ENCODE data around the gene PKIG.

Gene PKIG

GRCh38 chr20:44597516-44597915, 15.1 kb downstream of the PKIG start:
- DNase-seq: no peak

GRCh38 chr20:44597930-44598329, 15.6 kb downstream of the PKIG start:
- no peak for DNase-seq

GRCh38 chr20:44598423-44599305, 16.3 kb downstream of the PKIG start:
- DNase-seq: no peak

- no peak for DNase-seq
Observed at GRCh38 chr20:44599715-44600114, 17.3 kb downstream of the PKIG start.

- DNase-seq: no peak
Observed at GRCh38 chr20:44600301-44600700, 17.9 kb downstream of the PKIG start.

GRCh38 chr20:44600758-44601201, 18.4 kb downstream of the PKIG start:
- DNase-seq: no peak

- no peak for DNase-seq
Observed at GRCh38 chr20:44601236-44601671, 18.9 kb downstream of the PKIG start.

GRCh38 chr20:44601801-44602204, 19.4 kb downstream of the PKIG start:
- no peak for DNase-seq

GRCh38 chr20:44603327-44603726, 20.9 kb downstream of the PKIG start:
- DNase-seq: no peak

GRCh38 chr20:44606725-44607441, 24.5 kb downstream of the PKIG start:
- DNase-seq: no peak

GRCh38 chr20:44609006-44609515, 26.7 kb downstream of the PKIG start:
- no peak for DNase-seq

- peak; percentile 82 for DNase-seq
Observed at GRCh38 chr20:44609516-44610312, 27.3 kb downstream of the PKIG start.

GRCh38 chr20:44610313-44610962, 28.1 kb downstream of the PKIG start:
- peak; percentile 36 for DNase-seq

GRCh38 chr20:44613575-44613974, 31.2 kb downstream of the PKIG start:
- DNase-seq: no peak

- DNase-seq: no peak
Observed at GRCh38 chr20:44614525-44614924, 32.1 kb downstream of the PKIG start.

- no peak for DNase-seq
Observed at GRCh38 chr20:44615169-44615791, 32.9 kb downstream of the PKIG start.

GRCh38 chr20:44615876-44616603, 33.7 kb downstream of the PKIG start:
- no peak for DNase-seq

GRCh38 chr20:44616604-44616964, 34.2 kb downstream of the PKIG start:
- DNase-seq: no peak

- peak; percentile 19 for DNase-seq
Observed at GRCh38 chr20:44618318-44618731, 35.9 kb downstream of the PKIG start.

- no peak for DNase-seq
Observed at GRCh38 chr20:44619294-44619693, 36.9 kb downstream of the PKIG start.

- no peak for DNase-seq
Observed at GRCh38 chr20:44620030-44620429, 37.7 kb downstream of the PKIG start.

Measured in effector CD8-positive, alpha-beta T cell (primary cell).